ENCODE measurements around the gene PHTF1. TPM values are rescaled to one million over a fixed set of nuclear protein-coding genes. Genes with fewer than 3 reads are reported as not detected.

Gene PHTF1
- total RNA-seq, 1 donor from 2014 or later: 38.7 TPM

GRCh38 chr1:113670650-113671049, 88.6 kb downstream of the PHTF1 start:
- DNase-seq (ENCODE audit: extremely low read depth, low read depth, low spot score): no peak

GRCh38 chr1:113669988-113670387, 89.3 kb downstream of the PHTF1 start:
- DNase-seq (ENCODE audit: extremely low read depth, low read depth, low spot score): no peak

GRCh38 chr1:113666126-113666525, 93.2 kb downstream of the PHTF1 start:
- DNase-seq (ENCODE audit: extremely low read depth, low read depth, low spot score): no peak

GRCh38 chr1:113665071-113665470, 94.2 kb downstream of the PHTF1 start:
- no peak for DNase-seq (ENCODE audit: extremely low read depth, low read depth, low spot score)

GRCh38 chr1:113663165-113663951, 95.9 kb downstream of the PHTF1 start:
- DNase-seq (ENCODE audit: extremely low read depth, low read depth, low spot score): no peak

- no peak for DNase-seq (ENCODE audit: extremely low read depth, low read depth, low spot score)
Observed at GRCh38 chr1:113662101-113662500, 97.2 kb downstream of the PHTF1 start.

GRCh38 chr1:113660088-113660487, 99.2 kb downstream of the PHTF1 start:
- no peak for DNase-seq (ENCODE audit: extremely low read depth, low read depth, low spot score)

- no peak for DNase-seq (ENCODE audit: extremely low read depth, low read depth, low spot score)
Observed at GRCh38 chr1:113659556-113659955, 99.7 kb downstream of the PHTF1 start.

- DNase-seq (ENCODE audit: extremely low read depth, low read depth, low spot score): no peak
Observed at GRCh38 chr1:113659035-113659434, 100.3 kb downstream of the PHTF1 start.

- no peak for DNase-seq (ENCODE audit: extremely low read depth, low read depth, low spot score)
Observed at GRCh38 chr1:113657556-113658063, 101.7 kb downstream of the PHTF1 start.

GRCh38 chr1:113657126-113657525, 102.2 kb downstream of the PHTF1 start:
- DNase-seq (ENCODE audit: extremely low read depth, low read depth, low spot score): no peak

GRCh38 chr1:113654883-113655282, 104.4 kb downstream of the PHTF1 start:
- DNase-seq (ENCODE audit: extremely low read depth, low read depth, low spot score): no peak

- no peak for DNase-seq (ENCODE audit: extremely low read depth, low read depth, low spot score)
Observed at GRCh38 chr1:113653741-113654140, 105.5 kb downstream of the PHTF1 start.

- no peak for DNase-seq (ENCODE audit: extremely low read depth, low read depth, low spot score)
Observed at GRCh38 chr1:113652771-113653170, 106.5 kb downstream of the PHTF1 start.

- no peak for DNase-seq (ENCODE audit: extremely low read depth, low read depth, low spot score)
Observed at GRCh38 chr1:113648478-113648877, 110.8 kb downstream of the PHTF1 start.

GRCh38 chr1:113647164-113647563, 112.1 kb downstream of the PHTF1 start:
- no peak for DNase-seq (ENCODE audit: extremely low read depth, low read depth, low spot score)

Other genes with a start within 250 kb of the PHTF1 start
- gene RSBN1, start 53.0 kb upstream of the PHTF1 start, total RNA-seq: 6.8 and 11.3 TPM in 2 replicates
- gene PTPN22, start 112.2 kb upstream of the PHTF1 start, total RNA-seq: 1.1 and 2.3 TPM in 2 replicates
- gene BCL2L15, start 128.1 kb upstream of the PHTF1 start, total RNA-seq: 0.10 and 0.23 TPM in 2 replicates
- 25.5 and 31.5 TPM in 2 replicates for gene AP4B1, start 145.3 kb upstream of the PHTF1 start, total RNA-seq
- gene DCLRE1B, start 145.8 kb upstream of the PHTF1 start, total RNA-seq: 4.9 and 8.1 TPM in 2 replicates
- 23.9 and 33.6 TPM in 2 replicates for gene HIPK1, start 169.8 kb upstream of the PHTF1 start, total RNA-seq
- gene OLFML3, start 220.0 kb upstream of the PHTF1 start, total RNA-seq: 4.1 and 8.6 TPM in 2 replicates